IMR-90 (cell line): Measurements from ENCODE around the gene FMN2.
"Not testable (repeated sequence)": the region's sequence is repeated elsewhere in the genome, so short reads cannot be mapped to it uniquely, and the experiment has no call there.

Experiments
- BHLHE40 ChIP-seq: fragments of 150-350 bp; IDR thresholded peaks from 2 replicates; pipeline ENCODE4 v1.6.1; 2016; ENCODE audit warnings: mild to moderate bottlenecking, low read depth, low read length
- CEBPB ChIP-seq: IDR thresholded peaks from 2 replicates; pipeline ENCODE4 v1.6.1; 2012; ENCODE audit warnings: low read depth, low read length, improper control_type of control experiment
- CTCF ChIP-seq: conservative IDR thresholded peaks from 2 replicates; pipeline ENCODE4 v1.5.1; 2012; ENCODE audit warnings: mild to moderate bottlenecking, low read depth, low read length, improper control_type of control experiment
- MAFK ChIP-seq: IDR thresholded peaks from 2 replicates; pipeline ENCODE4 v1.6.1; 2012; ENCODE audit warnings: low read depth, low read length, improper control_type of control experiment
- NFE2L2 ChIP-seq: fragments of 150-350 bp; IDR thresholded peaks from 2 replicates; pipeline ENCODE4 v1.6.1; 2016; ENCODE audit warnings: low read depth, mild to moderate bottlenecking, low read length
- POLR2A ChIP-seq: IDR thresholded peaks from 2 replicates; pipeline ENCODE4 v1.6.1; 2012; ENCODE audit warnings: mild to moderate bottlenecking, low read depth, low read length
- RAD21 ChIP-seq: IDR thresholded peaks from 2 replicates; pipeline ENCODE4 v1.6.1; 2012; ENCODE audit warnings: low read length, improper control_type of control experiment
- RCOR1 ChIP-seq: IDR thresholded peaks from 2 replicates; pipeline ENCODE4 v1.6.1; 2012; ENCODE audit warnings: mild to moderate bottlenecking, low read length, improper control_type of control experiment; ENCODE audit not compliant: insufficient replicate concordance
- SMC3 ChIP-seq: fragments of 150-350 bp; IDR thresholded peaks from 2 replicates; pipeline ENCODE4 v1.6.1; 2016; ENCODE audit warnings: low read depth, mild to moderate bottlenecking, antibody characterized with exemption, low read length, moderate library complexity

- TF ChIP-seq CTCF, POLR2A, MAFK, BHLHE40, NFE2L2, RAD21, RCOR1, SMC3, CEBPB: not testable (repeated sequence)
These were observed 172.8 kb downstream of the FMN2 start for GRCh38 chr1:240264494-240264893.
